ENCODE data around the gene EMC7. TPM values are rescaled to one million over a fixed set of nuclear protein-coding genes. Genes with fewer than 3 reads are reported as not detected.
"Not testable (repeated sequence)": the region's sequence is repeated elsewhere in the genome, so short reads cannot be mapped to it uniquely, and the experiment has no call there.

EMC7 gene
- total and polyA plus RNA-seq, 4 donors: 31.7 to 116 (median 81.5) TPM

- Histone ChIP-seq H3K4me3 (no peak overlapping the region), H3K36me3 (ENCODE audit: control insufficient read depth in 4 of 4, insufficient read depth in 4 of 4, low read length in 4 of 4) (no peaks in the 10 kb centered on the region), H3K27ac (ENCODE audit: low read depth in 1 of 2, low read length in 1 of 2) (no peak overlapping the region), H3K27me3 (ENCODE audit: control insufficient read depth in 3 of 3, insufficient read depth in 3 of 3, low read length in 2 of 3) (no peaks in the 10 kb centered on the region), H3K4me1 (ENCODE audit: control insufficient read depth in 5 of 5, insufficient read depth in 5 of 5, low read length in 5 of 5) (no peaks in the 10 kb centered on the region), H3K9ac (ENCODE audit: insufficient read depth in 1 of 2, low read length in 2 of 2) (no peak overlapping the region), H3K9me3 (ENCODE audit: control insufficient read depth in 4 of 4, insufficient read depth in 3 of 4, low read length in 3 of 4) (no peaks in the 10 kb centered on the region)
- 75 to 79% methylated on average over 4 of the region's 4 CpGs for WGBS, 2 donors
- TF ChIP-seq, protein P1, sequence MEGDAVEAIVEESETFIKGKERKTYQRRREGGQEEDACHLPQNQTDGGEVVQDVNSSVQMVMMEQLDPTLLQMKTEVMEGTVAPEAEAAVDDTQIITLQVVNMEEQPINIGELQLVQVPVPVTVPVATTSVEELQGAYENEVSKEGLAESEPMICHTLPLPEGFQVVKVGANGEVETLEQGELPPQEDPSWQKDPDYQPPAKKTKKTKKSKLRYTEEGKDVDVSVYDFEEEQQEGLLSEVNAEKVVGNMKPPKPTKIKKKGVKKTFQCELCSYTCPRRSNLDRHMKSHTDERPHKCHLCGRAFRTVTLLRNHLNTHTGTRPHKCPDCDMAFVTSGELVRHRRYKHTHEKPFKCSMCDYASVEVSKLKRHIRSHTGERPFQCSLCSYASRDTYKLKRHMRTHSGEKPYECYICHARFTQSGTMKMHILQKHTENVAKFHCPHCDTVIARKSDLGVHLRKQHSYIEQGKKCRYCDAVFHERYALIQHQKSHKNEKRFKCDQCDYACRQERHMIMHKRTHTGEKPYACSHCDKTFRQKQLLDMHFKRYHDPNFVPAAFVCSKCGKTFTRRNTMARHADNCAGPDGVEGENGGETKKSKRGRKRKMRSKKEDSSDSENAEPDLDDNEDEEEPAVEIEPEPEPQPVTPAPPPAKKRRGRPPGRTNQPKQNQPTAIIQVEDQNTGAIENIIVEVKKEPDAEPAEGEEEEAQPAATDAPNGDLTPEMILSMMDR (IDR thresholded peaks at IDR 0.05; ENCODE audit: control extremely low read depth, extremely low read depth): no peak
- no peak for DNase-seq
- ATAC-seq (ENCODE audit: insufficient read depth, low FRiP score): no peak
These were observed 23.0 kb upstream of the EMC7 start for GRCh38 chr15:34124651-34125050.

DNA sequence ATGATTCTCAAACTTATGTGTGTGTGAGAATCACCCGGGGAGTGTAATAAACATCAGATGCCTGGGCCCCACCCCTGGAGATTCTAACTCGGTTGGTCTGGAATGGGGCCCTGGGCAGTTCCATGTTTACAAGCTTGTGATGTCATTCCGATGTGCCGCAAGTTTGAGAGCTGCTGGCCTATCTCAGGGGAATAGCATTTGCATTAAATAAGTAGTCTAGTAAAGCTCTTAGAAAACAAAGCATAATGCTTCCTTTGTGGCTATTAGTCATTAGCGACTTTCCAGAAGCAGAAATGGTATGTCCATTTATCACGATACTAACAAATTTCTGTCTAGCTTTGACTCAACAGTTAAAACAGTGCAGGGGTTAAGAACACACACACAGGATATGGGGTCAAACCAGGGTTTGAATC is 21.1 kb upstream of the EMC7 start:
- no peak overlapping the region for H3K27ac ChIP-seq (ENCODE audit: low read depth in 1 of 2, low read length in 1 of 2)
- no peaks in the 10 kb centered on the region for H3K4me1 ChIP-seq (ENCODE audit: control insufficient read depth in 5 of 5, insufficient read depth in 5 of 5, low read length in 5 of 5)
- no peaks in the 10 kb centered on the region for H3K36me3 ChIP-seq (ENCODE audit: control insufficient read depth in 4 of 4, insufficient read depth in 4 of 4, low read length in 4 of 4)
- H3K27me3 ChIP-seq (ENCODE audit: control insufficient read depth in 3 of 3, insufficient read depth in 3 of 3, low read length in 2 of 3): no peaks in the 10 kb centered on the region
- H3K9ac ChIP-seq (ENCODE audit: insufficient read depth in 1 of 2, low read length in 2 of 2): no peak overlapping the region
- no peaks in the 10 kb centered on the region for H3K9me3 ChIP-seq (ENCODE audit: control insufficient read depth in 4 of 4, insufficient read depth in 3 of 4, low read length in 3 of 4)
- ATAC-seq (ENCODE audit: insufficient read depth, low FRiP score) (no peak), DNase-seq (no peak)
- TF ChIP-seq, protein P1 (IDR thresholded peaks at IDR 0.05; ENCODE audit: control extremely low read depth, extremely low read depth): no peak
- WGBS, 2 donors: 72 to 84% methylated on average over 6 of the region's 6 CpGs
- H3K4me3 ChIP-seq: no peak overlapping the region

DNA sequence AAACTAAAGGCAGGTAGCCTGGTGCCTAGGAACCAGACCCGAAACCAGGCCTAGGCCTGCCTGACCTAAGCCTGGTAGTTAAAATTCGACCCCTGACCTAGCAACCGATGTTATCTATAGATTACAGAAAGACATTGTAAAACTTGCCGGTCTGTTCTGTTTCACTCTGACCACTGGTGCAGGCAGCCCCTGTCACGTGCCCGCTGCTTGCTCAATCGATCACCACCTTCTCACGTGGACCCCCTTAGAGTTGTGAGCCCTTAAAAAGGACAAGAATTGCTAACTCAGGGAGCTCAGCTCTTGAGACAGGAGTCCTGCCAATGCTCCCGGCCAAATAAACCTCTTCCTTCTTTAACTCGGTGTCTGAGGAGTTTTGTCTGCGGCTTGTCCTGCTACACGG is 20.1 kb upstream of the EMC7 start:
- not testable (repeated sequence) for ATAC-seq (ENCODE audit: insufficient read depth, low FRiP score); H3K9me3 ChIP-seq (ENCODE audit: control insufficient read depth in 4 of 4, insufficient read depth in 3 of 4, low read length in 3 of 4); H3K27ac ChIP-seq (ENCODE audit: low read depth in 1 of 2, low read length in 1 of 2); H3K36me3 ChIP-seq (ENCODE audit: control insufficient read depth in 4 of 4, insufficient read depth in 4 of 4, low read length in 4 of 4); H3K9ac ChIP-seq (ENCODE audit: insufficient read depth in 1 of 2, low read length in 2 of 2); H3K27me3 ChIP-seq (ENCODE audit: control insufficient read depth in 3 of 3, insufficient read depth in 3 of 3, low read length in 2 of 3); H3K4me3 ChIP-seq; DNase-seq; H3K4me1 ChIP-seq (ENCODE audit: control insufficient read depth in 5 of 5, insufficient read depth in 5 of 5, low read length in 5 of 5)
- WGBS, 2 donors: 77 to 85% methylated on average over 12 of the region's 12 CpGs

DNA sequence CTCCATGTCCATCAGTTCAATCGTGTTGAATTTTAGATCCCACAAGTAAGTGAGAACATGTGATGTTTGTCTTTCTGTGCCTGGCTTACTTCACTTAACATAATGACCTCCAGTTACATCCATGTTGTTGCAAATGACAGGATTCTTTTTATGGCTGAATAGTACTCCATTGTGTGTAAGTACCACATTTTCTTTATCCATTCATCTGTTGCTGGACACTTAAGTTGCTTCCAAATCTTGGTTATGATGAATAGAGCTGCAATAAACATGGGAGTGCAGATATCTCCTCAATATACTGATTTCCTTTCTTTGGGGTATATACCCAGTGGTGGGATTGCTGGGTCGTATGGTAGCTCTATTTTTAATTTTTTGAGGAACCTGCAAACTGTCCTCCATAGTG is 18.8 kb upstream of the EMC7 start:
- not testable (repeated sequence) for DNase-seq; H3K9ac ChIP-seq (ENCODE audit: insufficient read depth in 1 of 2, low read length in 2 of 2); H3K4me1 ChIP-seq (ENCODE audit: control insufficient read depth in 5 of 5, insufficient read depth in 5 of 5, low read length in 5 of 5); H3K9me3 ChIP-seq (ENCODE audit: control insufficient read depth in 4 of 4, insufficient read depth in 3 of 4, low read length in 3 of 4); H3K27ac ChIP-seq (ENCODE audit: low read depth in 1 of 2, low read length in 1 of 2); ATAC-seq (ENCODE audit: insufficient read depth, low FRiP score); H3K27me3 ChIP-seq (ENCODE audit: control insufficient read depth in 3 of 3, insufficient read depth in 3 of 3, low read length in 2 of 3); H3K4me3 ChIP-seq; H3K36me3 ChIP-seq (ENCODE audit: control insufficient read depth in 4 of 4, insufficient read depth in 4 of 4, low read length in 4 of 4)
- WGBS, 2 donors: 55 to 56% methylated on average over 2 of the region's 2 CpGs

DNA sequence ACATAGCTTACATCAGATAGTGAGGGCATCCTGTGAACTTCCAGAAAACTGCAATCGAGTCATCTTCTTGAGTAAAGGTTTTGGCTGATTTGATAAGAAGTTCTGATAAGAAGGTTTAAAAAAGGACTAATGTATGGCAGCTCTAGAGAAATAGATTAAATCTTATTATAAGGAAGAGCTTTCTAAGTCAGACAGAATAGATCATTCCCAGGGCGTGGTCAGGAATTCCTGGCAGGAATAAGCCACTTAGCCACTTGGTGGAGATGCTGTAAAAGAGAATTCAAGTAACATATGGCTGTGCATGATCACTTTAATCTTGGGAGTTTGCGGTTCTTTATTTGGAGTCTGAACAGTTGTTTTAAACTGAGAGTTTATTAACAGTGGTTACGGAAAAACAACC is 17.6 kb upstream of the EMC7 start:
- H3K27ac ChIP-seq (ENCODE audit: low read depth in 1 of 2, low read length in 1 of 2): no peak overlapping the region

More for the DNA sequence above, 17.6 kb upstream of the EMC7 start:
- ATAC-seq (ENCODE audit: insufficient read depth, low FRiP score) (no peak), DNase-seq (no peak)
- Histone ChIP-seq H3K36me3 (ENCODE audit: control insufficient read depth in 4 of 4, insufficient read depth in 4 of 4, low read length in 4 of 4) (no peaks in the 10 kb centered on the region), H3K9me3 (ENCODE audit: control insufficient read depth in 4 of 4, insufficient read depth in 3 of 4, low read length in 3 of 4) (no peaks in the 10 kb centered on the region), H3K9ac (ENCODE audit: insufficient read depth in 1 of 2, low read length in 2 of 2) (no peak overlapping the region), H3K27me3 (ENCODE audit: control insufficient read depth in 3 of 3, insufficient read depth in 3 of 3, low read length in 2 of 3) (no peaks in the 10 kb centered on the region), H3K4me1 (ENCODE audit: control insufficient read depth in 5 of 5, insufficient read depth in 5 of 5, low read length in 5 of 5) (no peaks in the 10 kb centered on the region), H3K4me3 (no peak overlapping the region)
- TF ChIP-seq, protein P1 (IDR thresholded peaks at IDR 0.05; ENCODE audit: control extremely low read depth, extremely low read depth): no peak
- 75 to 88% methylated on average over 4 of the region's 4 CpGs for WGBS, 2 donors
